ENCODE measurements around the gene HSBP1.

The HSBP1 gene

GRCh38 chr16:83789642-83790401, 18.0 kb upstream of the HSBP1 start:
- no peak overlapping the region for H3K27ac ChIP-seq (ENCODE audit: low read length)
- no peaks in the 10 kb centered on the region for H3K36me3 ChIP-seq (ENCODE audit: control insufficient read depth, low read depth, low read length)
- peaks cover 5% of the 10 kb centered on the region for H3K4me1 ChIP-seq (ENCODE audit: control insufficient read depth, low read depth, low read length)
- no peaks in the 10 kb centered on the region for H3K9me3 ChIP-seq (ENCODE audit: control insufficient read depth, low read depth, low read length)
- H3K4me3 ChIP-seq (ENCODE audit: low read length), result no peak overlapping the region
- H3K9ac ChIP-seq (ENCODE audit: low read length), result no peak overlapping the region
- H3K27me3 ChIP-seq (ENCODE audit: control insufficient read depth, insufficient read depth, low read length), result no peaks in the 10 kb centered on the region

DNA sequence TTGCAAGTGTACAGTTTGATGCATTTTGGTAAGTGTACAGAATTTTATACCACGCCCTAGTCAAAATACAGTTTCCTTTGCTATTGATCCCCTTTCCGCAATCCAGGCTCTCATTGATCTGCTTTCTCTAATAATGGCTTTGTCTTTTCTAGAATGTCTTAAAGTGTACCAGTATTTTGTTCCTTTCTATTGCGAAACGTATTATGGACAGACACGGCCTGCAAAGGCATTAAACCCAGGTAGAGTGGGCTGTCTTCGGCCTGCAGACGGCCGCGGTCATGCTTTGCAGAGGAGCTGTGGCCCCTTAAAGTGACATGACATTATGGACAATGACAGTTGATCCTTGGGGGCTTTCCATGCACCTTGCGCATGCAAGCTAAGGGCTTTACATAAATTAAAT, 15.9 kb upstream of the HSBP1 start:
- H3K36me3 ChIP-seq (ENCODE audit: control insufficient read depth, low read depth, low read length), result no peaks in the 10 kb centered on the region
- H3K9ac ChIP-seq (ENCODE audit: low read length), result no peak overlapping the region
- no peaks in the 10 kb centered on the region for H3K27me3 ChIP-seq (ENCODE audit: control insufficient read depth, insufficient read depth, low read length)
- H3K4me3 ChIP-seq (ENCODE audit: low read length), result no peak overlapping the region
- H3K27ac ChIP-seq (ENCODE audit: low read length), result no peak overlapping the region
- H3K4me1 ChIP-seq (ENCODE audit: control insufficient read depth, low read depth, low read length), result peaks cover 5% of the 10 kb centered on the region
- no peaks in the 10 kb centered on the region for H3K9me3 ChIP-seq (ENCODE audit: control insufficient read depth, low read depth, low read length)

GRCh38 chr16:83792391-83792790, 15.4 kb upstream of the HSBP1 start:
- no peak overlapping the region for H3K4me3 ChIP-seq (ENCODE audit: low read length)
- no peaks in the 10 kb centered on the region for H3K36me3 ChIP-seq (ENCODE audit: control insufficient read depth, low read depth, low read length)
- H3K9ac ChIP-seq (ENCODE audit: low read length), result no peak overlapping the region
- peaks cover 5% of the 10 kb centered on the region for H3K4me1 ChIP-seq (ENCODE audit: control insufficient read depth, low read depth, low read length)
- no peaks in the 10 kb centered on the region for H3K27me3 ChIP-seq (ENCODE audit: control insufficient read depth, insufficient read depth, low read length)
- H3K27ac ChIP-seq (ENCODE audit: low read length), result no peak overlapping the region
- no peaks in the 10 kb centered on the region for H3K9me3 ChIP-seq (ENCODE audit: control insufficient read depth, low read depth, low read length)

DNA sequence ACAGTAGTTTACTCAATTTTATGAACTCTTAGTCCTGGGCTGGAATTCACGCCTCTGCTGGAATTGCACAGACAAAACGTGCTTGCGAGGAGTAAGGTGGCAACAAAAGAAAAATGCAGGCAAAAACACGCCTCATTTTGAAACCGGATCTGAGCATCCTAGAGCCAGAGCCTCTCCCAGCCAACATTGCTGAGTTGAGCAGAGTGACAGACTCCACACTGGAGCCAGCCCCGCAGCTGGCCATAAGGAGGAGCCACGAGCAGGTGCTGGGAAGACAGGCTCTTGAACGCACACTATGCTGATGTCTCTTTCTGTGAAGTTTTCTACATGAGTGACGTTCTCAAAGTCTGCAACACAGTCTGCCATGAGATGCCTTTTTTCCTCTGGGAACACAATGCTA, 14.6 kb upstream of the HSBP1 start:
- no peaks in the 10 kb centered on the region for H3K27me3 ChIP-seq (ENCODE audit: control insufficient read depth, insufficient read depth, low read length)
- no peaks in the 10 kb centered on the region for H3K36me3 ChIP-seq (ENCODE audit: control insufficient read depth, low read depth, low read length)
- no peaks in the 10 kb centered on the region for H3K9me3 ChIP-seq (ENCODE audit: control insufficient read depth, low read depth, low read length)
- no peak overlapping the region for H3K27ac ChIP-seq (ENCODE audit: low read length)
- peaks cover 5% of the 10 kb centered on the region for H3K4me1 ChIP-seq (ENCODE audit: control insufficient read depth, low read depth, low read length)
- no peak overlapping the region for H3K4me3 ChIP-seq (ENCODE audit: low read length)
- H3K9ac ChIP-seq (ENCODE audit: low read length), result no peak overlapping the region

DNA sequence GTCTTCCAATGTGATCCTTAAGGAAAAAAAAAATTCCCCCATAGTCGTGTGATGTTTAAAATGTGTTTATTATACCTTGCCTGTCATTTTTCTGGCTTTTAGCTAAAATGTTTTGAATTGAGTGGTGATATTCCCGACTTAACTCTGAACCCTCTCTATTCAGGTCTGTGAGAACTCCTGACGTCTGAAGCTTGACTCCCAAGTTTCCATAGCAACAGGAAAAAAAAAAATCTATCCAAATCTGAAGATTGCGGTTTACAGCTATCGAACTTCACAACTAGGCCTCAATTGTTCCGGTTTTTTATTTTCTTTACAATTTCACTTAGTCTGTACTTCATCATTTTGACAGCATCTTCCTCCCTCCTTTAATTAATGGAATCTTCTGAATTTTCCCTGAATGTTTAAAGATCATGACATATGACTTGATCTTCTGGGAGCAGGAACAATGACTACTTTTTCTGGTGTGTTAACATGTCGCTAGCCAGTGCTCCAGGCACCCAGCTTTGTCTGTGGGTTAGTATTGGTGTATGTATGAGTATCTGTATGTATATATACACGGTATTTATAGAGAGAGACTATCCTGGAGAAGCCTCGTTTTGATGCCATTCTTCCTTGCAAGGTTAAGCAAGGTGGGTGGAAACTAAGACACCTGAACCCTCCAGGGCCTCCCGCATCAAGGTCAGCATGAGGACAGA, 12.8 kb upstream of the HSBP1 start:
- no peak overlapping the region for H3K27ac ChIP-seq (ENCODE audit: low read length)
- no peaks in the 10 kb centered on the region for H3K36me3 ChIP-seq (ENCODE audit: control insufficient read depth, low read depth, low read length)
- peaks cover 5% of the 10 kb centered on the region for H3K4me1 ChIP-seq (ENCODE audit: control insufficient read depth, low read depth, low read length)
- no peak overlapping the region for H3K9ac ChIP-seq (ENCODE audit: low read length)
- no peaks in the 10 kb centered on the region for H3K9me3 ChIP-seq (ENCODE audit: control insufficient read depth, low read depth, low read length)
- H3K4me3 ChIP-seq (ENCODE audit: low read length), result no peak overlapping the region
- no peaks in the 10 kb centered on the region for H3K27me3 ChIP-seq (ENCODE audit: control insufficient read depth, insufficient read depth, low read length)

- peaks cover 6% of the 10 kb centered on the region for H3K4me1 ChIP-seq (ENCODE audit: control insufficient read depth, low read depth, low read length)
- H3K27me3 ChIP-seq (ENCODE audit: control insufficient read depth, insufficient read depth, low read length), result no peaks in the 10 kb centered on the region
- no peak overlapping the region for H3K4me3 ChIP-seq (ENCODE audit: low read length)
- no peak overlapping the region for H3K27ac ChIP-seq (ENCODE audit: low read length)
- H3K36me3 ChIP-seq (ENCODE audit: control insufficient read depth, low read depth, low read length), result no peaks in the 10 kb centered on the region
- no peaks in the 10 kb centered on the region for H3K9me3 ChIP-seq (ENCODE audit: control insufficient read depth, low read depth, low read length)
- no peak overlapping the region for H3K9ac ChIP-seq (ENCODE audit: low read length)
Measured at GRCh38 chr16:83797013-83797412, 10.8 kb upstream of the HSBP1 start.

DNA sequence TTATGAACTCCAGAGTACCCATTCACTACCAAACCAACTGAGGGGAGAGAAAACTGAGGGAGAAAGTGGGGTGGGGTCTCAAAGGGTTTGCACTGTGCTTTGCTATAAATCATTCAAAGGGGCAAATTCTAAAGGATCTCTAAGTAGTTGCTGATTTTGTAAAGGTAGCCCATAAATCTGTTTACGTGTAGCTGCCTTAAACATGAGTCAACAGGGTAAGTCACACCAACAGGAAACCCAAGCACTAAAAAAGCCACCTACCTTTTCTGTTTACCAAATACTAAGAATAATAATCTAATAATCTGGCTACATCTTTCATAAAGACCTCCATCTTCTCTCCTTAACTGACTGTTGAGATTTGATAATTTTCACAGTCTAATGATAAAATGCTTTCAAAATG, 8.4 kb upstream of the HSBP1 start:
- no peaks in the 10 kb centered on the region for H3K27me3 ChIP-seq (ENCODE audit: control insufficient read depth, insufficient read depth, low read length)
- no peak overlapping the region for H3K9ac ChIP-seq (ENCODE audit: low read length)
- peaks cover 11% of the 10 kb centered on the region for H3K4me1 ChIP-seq (ENCODE audit: control insufficient read depth, low read depth, low read length)
- no peaks in the 10 kb centered on the region for H3K9me3 ChIP-seq (ENCODE audit: control insufficient read depth, low read depth, low read length)
- H3K4me3 ChIP-seq (ENCODE audit: low read length), result no peak overlapping the region
- H3K27ac ChIP-seq (ENCODE audit: low read length), result no peak overlapping the region
- no peaks in the 10 kb centered on the region for H3K36me3 ChIP-seq (ENCODE audit: control insufficient read depth, low read depth, low read length)

GRCh38 chr16:83802135-83802534, 5.6 kb upstream of the HSBP1 start:
- Histone ChIP-seq H3K4me1 (ENCODE audit: control insufficient read depth, low read depth, low read length) (peaks cover 12% of the 10 kb centered on the region), H3K9ac (ENCODE audit: low read length) (peak overlapping the region; percentile 29), H3K36me3 (ENCODE audit: control insufficient read depth, low read depth, low read length) (no peaks in the 10 kb centered on the region), H3K27me3 (ENCODE audit: control insufficient read depth, insufficient read depth, low read length) (no peaks in the 10 kb centered on the region), H3K4me3 (ENCODE audit: low read length) (peak overlapping the region; percentile 7), H3K9me3 (ENCODE audit: control insufficient read depth, low read depth, low read length) (no peaks in the 10 kb centered on the region), H3K27ac (ENCODE audit: low read length) (no peak overlapping the region)

GRCh38 chr16:83802554-83803205, 5.1 kb upstream of the HSBP1 start:
- H3K36me3 ChIP-seq (ENCODE audit: control insufficient read depth, low read depth, low read length), result no peaks in the 10 kb centered on the region
- peak overlapping the region; percentile 29 for H3K9ac ChIP-seq (ENCODE audit: low read length)
- H3K27ac ChIP-seq (ENCODE audit: low read length), result no peak overlapping the region
- H3K9me3 ChIP-seq (ENCODE audit: control insufficient read depth, low read depth, low read length), result no peaks in the 10 kb centered on the region
- H3K27me3 ChIP-seq (ENCODE audit: control insufficient read depth, insufficient read depth, low read length), result no peaks in the 10 kb centered on the region
- H3K4me1 ChIP-seq (ENCODE audit: control insufficient read depth, low read depth, low read length), result peaks cover 12% of the 10 kb centered on the region
- H3K4me3 ChIP-seq (ENCODE audit: low read length), result peak overlapping the region; percentile 7

DNA sequence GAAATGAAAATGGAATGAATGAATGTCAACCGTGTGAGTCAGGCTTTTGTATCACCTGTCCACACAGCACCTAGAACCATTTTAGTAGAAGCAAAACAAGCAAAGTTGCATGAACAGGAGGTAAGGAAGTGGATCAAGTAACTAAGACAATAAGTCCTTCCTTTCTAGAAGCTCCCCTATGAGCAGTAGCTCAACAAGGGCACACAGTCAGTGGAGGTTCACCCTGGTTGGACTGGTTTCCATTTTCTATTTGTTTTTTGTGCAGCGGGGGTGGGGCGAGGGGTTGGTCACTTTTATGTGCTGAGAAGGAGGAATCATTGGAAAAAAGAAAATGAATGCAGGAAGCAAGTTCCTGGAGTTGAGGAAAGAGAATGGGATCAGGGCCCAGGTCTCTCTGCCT, 4.0 kb upstream of the HSBP1 start:
- no peak overlapping the region for H3K4me3 ChIP-seq (ENCODE audit: low read length)
- no peaks in the 10 kb centered on the region for H3K27me3 ChIP-seq (ENCODE audit: control insufficient read depth, insufficient read depth, low read length)
- no peak overlapping the region for H3K27ac ChIP-seq (ENCODE audit: low read length)
- no peaks in the 10 kb centered on the region for H3K36me3 ChIP-seq (ENCODE audit: control insufficient read depth, low read depth, low read length)
- H3K4me1 ChIP-seq (ENCODE audit: control insufficient read depth, low read depth, low read length), result peaks cover 12% of the 10 kb centered on the region
- H3K9ac ChIP-seq (ENCODE audit: low read length), result no peak overlapping the region
- no peaks in the 10 kb centered on the region for H3K9me3 ChIP-seq (ENCODE audit: control insufficient read depth, low read depth, low read length)

GRCh38 chr16:83804366-83804765, 3.4 kb upstream of the HSBP1 start:
- Histone ChIP-seq H3K4me1 (ENCODE audit: control insufficient read depth, low read depth, low read length) (peaks cover 12% of the 10 kb centered on the region), H3K27ac (ENCODE audit: low read length) (no peak overlapping the region), H3K9ac (ENCODE audit: low read length) (no peak overlapping the region), H3K27me3 (ENCODE audit: control insufficient read depth, insufficient read depth, low read length) (no peaks in the 10 kb centered on the region), H3K9me3 (ENCODE audit: control insufficient read depth, low read depth, low read length) (no peaks in the 10 kb centered on the region), H3K36me3 (ENCODE audit: control insufficient read depth, low read depth, low read length) (no peaks in the 10 kb centered on the region), H3K4me3 (ENCODE audit: low read length) (no peak overlapping the region)

Data from iPS-18a (cell line).